NOMO-1 treated with DMSO at 0.1 percent for 48 hours (cell line): ENCODE results near the gene TMPRSS13.
A peak's percentile ranks its signal among the peaks of the same experiment; 100 is the strongest.

Experiments used
- DNase-seq: peaks from one replicate; lab custom pipeline; 2025; ENCODE audit not compliant: unreplicated experiment; lab: John Stamatoyannopoulos, UW

Gene TMPRSS13

DNA sequence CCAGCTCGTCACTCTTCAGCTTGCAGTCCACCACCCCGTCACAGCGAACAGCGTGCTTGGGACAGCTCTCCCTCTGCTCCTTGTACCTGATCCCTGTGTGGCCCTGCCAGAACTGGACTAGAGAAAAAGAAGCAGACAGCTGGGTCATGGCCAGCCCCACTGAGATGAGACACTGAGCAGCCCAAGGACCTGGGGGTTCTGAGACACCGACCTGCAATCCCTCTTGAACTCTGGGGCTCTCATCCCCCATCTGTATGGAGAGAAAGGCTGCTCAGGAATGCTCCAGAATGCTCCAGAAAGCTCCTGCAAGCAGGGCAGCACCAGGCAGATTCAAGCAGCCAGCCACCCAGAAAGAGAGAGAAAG lies 14.8 kb downstream of the TMPRSS13 start:
- DNase-seq, result no peak

DNA sequence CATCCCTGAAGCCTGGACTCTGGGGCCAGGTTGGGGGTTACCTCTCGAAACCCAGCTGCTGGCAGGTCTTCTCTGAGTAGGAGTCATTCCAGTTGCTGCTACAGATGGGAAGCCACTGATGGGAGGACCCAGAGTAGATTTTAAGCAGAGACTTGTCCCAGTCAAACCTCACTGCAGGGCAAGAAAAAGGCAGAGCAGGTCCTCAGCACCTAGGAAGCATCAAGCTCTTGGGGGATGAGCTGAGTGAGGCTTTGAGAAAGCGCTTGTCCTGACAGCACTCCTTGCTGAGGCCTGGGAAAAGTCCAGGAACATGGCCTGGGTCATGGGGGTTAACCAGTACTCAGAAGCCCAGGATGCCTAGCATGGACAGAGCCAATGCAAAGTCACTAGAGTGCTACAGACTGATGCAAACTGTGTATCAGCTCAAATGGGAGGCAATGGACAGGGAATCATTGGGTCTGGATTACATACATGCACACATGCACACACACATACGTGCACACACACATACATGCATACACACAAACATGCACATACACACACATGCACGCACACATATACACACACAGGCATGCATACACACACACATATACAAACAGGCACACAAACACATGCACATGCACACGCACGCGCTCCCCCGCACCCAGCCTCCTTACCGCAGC lies 15.3 kb downstream of the TMPRSS13 start:
- DNase-seq, result no peak

DNA sequence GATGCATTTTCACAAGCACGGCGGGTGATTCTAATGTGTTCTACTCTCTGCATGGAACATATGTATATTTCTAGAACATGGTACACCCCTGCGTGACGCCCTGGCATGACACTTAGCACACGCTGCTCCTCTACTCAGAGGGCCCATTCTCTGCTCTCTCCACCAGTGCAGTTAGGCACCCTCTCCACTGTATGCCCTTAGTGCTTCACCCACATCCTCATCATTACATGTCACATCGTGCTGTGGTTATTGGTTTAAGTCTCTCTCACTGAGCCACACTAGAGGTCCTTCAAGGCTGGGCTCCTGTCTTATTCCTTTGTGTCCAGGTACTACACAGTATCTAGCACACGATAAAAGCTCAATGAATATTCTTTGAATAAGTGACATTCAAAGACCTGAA lies 16.7 kb downstream of the TMPRSS13 start:
- no peak for DNase-seq

DNA sequence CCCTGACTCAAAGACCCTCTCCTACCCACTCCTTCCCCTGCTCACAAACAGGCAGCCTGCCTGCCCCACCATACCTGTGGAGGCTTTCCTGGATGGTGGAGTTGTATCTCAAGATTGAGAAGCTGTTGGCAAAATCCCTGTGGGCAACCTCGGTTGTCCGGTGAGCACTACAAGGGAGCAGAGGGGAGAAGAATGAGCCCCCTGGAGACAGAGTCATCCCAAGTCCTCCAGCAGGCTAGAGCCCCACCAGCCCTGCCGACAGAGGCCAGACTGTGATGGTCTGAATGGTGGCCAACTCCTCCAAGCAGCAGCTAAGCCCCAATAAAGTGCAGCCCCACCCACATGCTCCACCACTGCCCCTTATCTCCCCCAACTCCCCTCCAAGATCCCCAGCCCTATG lies 17.5 kb downstream of the TMPRSS13 start:
- no peak for DNase-seq

GRCh38 chr11:117910941-117911655 lies 18.1 kb downstream of the TMPRSS13 start:
- DNase-seq, result no peak

GRCh38 chr11:117910525-117910924 lies 18.7 kb downstream of the TMPRSS13 start:
- DNase-seq, result no peak

- no peak for DNase-seq
These were observed 19.4 kb downstream of the TMPRSS13 start for GRCh38 chr11:117909611-117910382.

GRCh38 chr11:117908959-117909610 lies 20.1 kb downstream of the TMPRSS13 start:
- peak; percentile 12 for DNase-seq

DNA sequence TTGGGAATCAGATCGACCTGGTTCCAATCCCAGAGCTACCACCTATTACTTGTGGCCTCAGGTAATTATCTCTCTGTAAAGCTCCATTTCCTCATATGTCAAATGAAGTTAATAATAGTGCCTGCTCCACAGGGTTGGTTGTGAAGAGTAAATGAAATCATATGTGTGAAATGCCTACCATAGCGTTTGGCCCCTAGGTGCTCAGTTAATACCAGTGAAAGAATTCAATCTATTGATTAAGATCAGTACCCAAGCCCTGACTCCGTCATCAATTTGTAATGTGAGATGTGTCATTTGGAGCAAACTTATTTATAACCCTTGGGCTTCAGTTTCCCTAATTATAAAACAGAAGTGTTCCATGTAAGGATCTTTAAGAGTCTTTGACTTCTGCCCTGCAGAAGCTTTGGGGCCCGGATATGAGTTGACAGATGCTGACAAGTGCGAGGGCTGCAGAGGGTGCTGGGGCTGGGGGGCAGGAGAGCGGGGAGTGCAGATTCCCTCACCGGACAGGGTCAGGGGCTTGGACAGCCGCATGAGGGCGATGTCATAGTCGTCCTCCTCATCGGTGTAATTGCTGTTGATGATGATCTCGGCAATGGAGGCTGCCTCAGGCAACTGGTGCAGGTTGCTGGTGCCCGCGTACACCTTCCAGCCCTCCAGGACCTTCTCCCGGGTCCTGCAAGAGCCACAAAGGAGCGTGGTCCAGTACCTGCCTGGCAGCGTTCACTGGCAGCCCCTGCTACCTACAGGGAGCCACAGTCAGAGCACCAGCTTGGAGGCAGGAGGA lies 20.9 kb downstream of the TMPRSS13 start:
- DNase-seq, result peak; percentile 57

- DNase-seq, result peak; percentile 98
These were observed 21.7 kb downstream of the TMPRSS13 start for GRCh38 chr11:117907276-117908108.

DNA sequence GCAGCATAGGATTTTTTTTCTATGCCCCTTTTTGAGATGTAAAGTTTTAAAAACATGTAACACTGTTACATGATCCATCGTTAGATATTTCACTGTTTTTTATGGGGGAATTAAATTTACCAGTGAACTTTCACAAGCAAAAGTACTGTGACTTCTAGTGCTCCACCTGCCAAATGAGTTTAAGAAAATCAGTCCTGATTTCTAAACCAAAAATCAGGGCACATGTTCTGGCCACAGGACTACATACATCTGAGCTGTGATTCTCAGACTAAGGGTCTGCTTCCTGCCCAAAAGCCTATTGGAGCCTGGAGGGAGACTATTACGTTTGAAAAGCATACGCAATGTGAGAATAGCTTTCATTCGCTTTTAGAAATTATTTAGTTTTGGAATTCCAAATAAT lies 22.5 kb downstream of the TMPRSS13 start:
- no peak for DNase-seq

DNA sequence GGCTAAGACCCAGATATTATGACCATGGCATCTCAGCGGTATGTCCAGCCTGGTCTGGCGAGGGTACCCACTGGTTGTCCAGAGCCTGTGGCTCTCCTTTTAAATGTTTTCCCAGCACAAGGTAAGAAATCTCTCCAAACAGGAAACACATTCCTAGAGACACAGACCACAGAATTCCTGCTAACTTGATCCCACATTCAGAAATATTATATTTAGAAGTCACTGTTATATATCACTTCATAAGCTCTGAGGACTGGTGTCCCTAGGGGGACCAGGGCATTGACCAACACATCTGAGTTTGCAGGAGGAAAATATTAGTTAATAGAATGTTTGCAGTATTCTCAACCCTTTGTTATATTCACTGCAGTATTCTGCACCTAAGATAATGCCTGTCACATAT lies 23.1 kb downstream of the TMPRSS13 start:
- DNase-seq, result no peak

DNA sequence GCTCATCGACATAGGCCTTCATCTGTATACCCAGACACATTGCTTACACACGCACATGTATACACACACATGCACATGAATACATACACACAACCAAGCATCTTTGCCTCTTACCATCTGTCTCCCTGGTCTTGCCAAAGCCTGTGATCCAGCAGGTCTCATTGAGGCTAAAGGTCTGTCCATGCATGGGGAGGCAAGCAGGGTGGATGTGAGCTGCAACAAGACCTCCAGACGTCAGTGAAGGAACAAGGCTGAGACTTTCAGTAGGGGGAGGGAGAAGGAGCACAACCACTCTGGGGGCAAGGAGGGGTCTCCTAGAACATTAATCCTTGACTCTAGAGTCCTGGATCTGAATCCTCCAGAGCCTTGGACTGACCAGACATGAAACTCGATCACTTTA lies 23.7 kb downstream of the TMPRSS13 start:
- no peak for DNase-seq

DNA sequence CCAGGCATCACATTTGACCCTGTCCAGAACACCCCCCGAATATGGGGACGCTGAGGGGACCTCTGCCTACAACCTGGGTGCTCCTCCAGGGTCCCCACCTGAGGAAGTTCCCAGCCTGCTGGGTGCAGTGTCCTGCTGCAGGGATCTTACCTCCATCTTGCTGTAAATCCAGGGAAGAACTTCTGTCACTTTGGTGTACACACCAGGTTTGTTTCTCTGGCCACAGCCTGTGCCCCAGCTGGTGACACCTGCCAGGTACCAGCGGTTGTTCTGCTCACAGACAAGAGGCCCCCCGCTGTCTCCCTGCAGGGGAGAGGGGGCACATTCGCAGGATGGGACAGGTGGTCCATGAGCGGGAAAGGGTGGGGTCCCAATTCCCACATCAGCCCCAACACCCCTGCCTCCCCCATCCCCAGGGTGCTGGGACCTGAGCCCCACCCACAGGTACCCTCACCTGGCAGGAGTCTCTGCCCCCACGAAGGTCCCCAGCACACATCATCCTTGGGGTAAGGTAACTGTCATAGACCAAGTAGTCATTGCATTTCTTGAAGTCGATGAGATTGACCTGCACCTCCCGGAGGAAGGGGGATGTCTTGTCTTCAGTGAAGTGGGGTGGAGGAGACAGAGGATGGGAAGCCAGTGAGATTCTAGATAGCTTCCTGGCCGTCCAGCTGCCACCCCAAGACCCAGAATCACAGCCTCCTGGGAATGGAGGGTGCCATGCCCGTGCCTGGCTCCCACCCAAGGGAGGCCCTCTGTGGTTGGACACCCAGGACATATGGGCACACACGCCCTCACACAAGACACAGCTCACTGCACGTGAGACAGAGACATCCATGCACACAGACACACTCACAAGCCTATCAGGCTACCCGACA lies 25.5 kb downstream of the TMPRSS13 start:
- DNase-seq, result no peak

DNA sequence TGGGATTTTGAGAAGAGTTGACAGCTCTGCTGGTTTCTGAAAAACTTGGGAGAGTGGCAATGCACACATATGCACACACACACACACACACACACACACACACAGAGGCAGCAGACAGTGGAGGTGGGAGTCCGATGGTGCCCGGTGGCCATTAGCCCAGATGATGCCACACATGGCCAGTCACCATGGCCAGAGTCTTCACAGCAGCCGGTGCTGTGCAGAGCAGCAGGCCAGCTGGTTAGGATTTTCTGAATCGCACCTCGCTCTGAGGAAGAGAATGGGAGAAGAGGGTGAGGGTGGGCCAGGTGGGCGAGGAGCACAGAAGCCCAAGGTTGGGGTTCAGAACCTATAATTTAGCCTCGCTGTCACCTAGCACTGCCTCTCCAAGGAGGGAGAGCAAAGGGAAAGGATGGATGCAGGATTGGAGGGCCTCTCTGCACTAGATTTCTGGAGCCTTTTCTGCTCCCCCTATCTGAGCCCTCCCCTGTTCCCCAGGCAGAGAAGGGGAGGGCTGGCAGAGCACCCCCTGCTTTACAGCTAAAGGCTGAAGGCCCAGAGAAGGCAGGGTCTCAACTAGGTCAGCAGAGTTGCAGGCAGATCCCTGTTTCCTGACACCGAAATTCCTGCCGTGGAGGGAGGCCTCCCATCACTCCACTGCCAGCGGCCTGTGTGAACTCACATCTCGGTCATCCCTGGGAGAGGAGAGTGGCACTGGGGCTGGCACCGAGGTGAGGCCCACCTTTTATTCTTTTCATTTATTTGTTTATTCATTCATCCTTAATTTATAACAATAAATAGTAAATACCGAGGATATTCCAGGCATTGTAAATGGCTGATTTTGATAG lies 27.0 kb downstream of the TMPRSS13 start:
- no peak for DNase-seq

DNA sequence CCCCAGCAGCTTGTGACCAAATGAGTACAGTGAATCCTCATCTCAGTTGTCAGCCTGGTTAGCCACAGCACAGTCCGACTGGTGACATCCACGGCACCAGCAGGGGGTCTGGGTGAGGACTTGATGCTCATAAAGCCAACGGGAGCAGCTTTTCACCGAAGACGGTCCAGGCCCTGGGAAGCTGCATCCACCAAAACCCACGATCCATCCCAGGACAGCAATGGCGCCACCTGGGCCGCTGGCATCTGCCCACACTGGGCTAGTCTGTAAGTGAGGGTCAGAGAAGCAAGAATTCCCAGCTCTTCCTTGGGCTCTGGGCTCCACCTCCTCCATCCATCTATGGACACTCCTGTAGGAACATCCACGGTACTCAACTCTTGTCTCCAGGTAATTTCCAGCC lies 27.6 kb downstream of the TMPRSS13 start:
- DNase-seq, result no peak

GRCh38 chr11:117900720-117901440 lies 28.3 kb downstream of the TMPRSS13 start:
- no peak for DNase-seq
